Heart left ventricle (tissue), 13 donors: ENCODE results near the gene FABP3.

Experiments
- POLR2A ChIP-seq, 2 donors: fragments of 450-650 bp; IDR thresholded peaks; one replicate each; pipeline ENCODE4 v1.6.1; 2017; ENCODE audit warnings: antibody characterized with exemption in 2 of 2, mild to moderate bottlenecking in 2 of 2, moderate library complexity in 2 of 2
- TF ChIP-seq, protein P1 (sequence below), 12 donors: fragments of 200-600 bp; sonication (generic) in 4 of 12; IDR thresholded peaks; one replicate each; pipeline versions ENCODE4 v1.5.0 to v1.8.0; 2018 to 2022; ENCODE audit warnings: antibody characterized with exemption in 12 of 12, mild to moderate bottlenecking in 5 of 12
- donor health status: ischemic (EF 13 %, LVEDD 7.1; RV severe dilation, severe dysfunction).
- donor health status: DM: no; HTN: yes; CAD: no.
- donor health status: DM: no; HTN: no; CAD: no.
- donor health status: ischemic (EF 25% LVEDD 6.9; RV normal size, moderate dysfunction).
- donor health status: ischemic (EF 25% LVEDD 5.7; RV mildly dilated, moderate dysfunction).
- donor health status: ischemic (EF 35%, LVEDD 5.7; RV mildly dilated, moderate dysfunction).
- donor health status: nonischemic (EF 11% LVEDD 7.7; RV severe dilation, severe dysfunction).
- donor health status: DM: yes; HTN: yes; CAD: no.
- donor health status: PGD.
- donor health status: ischemic (EF 29% LVEDD 5.4; RV normal size, mild dysfunction).
- donor health status: nonischemic (EF 23%, LVEDD 6.1; RV moderate dilation, normal function).

GRCh38 chr1:31417148-31417547 is 44.3 kb upstream of the FABP3 start:
- TF ChIP-seq, protein P1, sequence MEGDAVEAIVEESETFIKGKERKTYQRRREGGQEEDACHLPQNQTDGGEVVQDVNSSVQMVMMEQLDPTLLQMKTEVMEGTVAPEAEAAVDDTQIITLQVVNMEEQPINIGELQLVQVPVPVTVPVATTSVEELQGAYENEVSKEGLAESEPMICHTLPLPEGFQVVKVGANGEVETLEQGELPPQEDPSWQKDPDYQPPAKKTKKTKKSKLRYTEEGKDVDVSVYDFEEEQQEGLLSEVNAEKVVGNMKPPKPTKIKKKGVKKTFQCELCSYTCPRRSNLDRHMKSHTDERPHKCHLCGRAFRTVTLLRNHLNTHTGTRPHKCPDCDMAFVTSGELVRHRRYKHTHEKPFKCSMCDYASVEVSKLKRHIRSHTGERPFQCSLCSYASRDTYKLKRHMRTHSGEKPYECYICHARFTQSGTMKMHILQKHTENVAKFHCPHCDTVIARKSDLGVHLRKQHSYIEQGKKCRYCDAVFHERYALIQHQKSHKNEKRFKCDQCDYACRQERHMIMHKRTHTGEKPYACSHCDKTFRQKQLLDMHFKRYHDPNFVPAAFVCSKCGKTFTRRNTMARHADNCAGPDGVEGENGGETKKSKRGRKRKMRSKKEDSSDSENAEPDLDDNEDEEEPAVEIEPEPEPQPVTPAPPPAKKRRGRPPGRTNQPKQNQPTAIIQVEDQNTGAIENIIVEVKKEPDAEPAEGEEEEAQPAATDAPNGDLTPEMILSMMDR (IDR thresholded peaks at IDR 0.05): no peak
- no peak for TF ChIP-seq POLR2A (IDR thresholded peaks at IDR 0.05)
